ENCODE measurements around the gene IGSF22.
"Not testable (repeated sequence)": the region's sequence is repeated elsewhere in the genome, so short reads cannot be mapped to it uniquely, and the experiment has no call there.

Gene IGSF22

GRCh38 chr11:18709414-18709813 lies 16.6 kb downstream of the IGSF22 start:
- no peak for DNase-seq

DNA sequence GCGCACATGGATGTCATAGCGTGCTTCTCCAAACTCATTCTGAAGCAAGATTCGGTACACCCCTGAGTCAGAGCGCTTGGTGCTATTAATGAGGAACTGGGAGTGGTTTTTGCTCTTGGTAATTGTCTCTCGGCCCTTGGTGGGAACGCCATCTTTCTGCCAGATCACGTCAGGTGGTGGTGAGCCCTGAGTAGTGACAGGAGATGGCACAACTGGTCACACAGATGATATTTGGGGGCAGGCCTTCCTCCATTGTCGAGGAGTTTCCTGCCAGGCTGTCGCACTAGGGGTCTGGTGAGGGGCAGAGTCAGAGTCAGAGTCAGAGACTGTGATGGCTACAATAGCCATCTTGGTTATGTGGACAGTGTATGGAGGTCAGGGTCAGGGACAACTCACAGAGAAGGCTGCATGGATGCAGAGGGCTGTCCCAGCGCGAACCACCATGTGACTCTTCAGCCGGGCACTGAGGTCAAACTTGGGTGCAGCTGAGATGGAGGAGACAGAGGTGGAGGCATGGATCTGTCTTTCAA lies 18.1 kb downstream of the IGSF22 start:
- no peak for DNase-seq

- DNase-seq = peak; percentile 18 to 46
Observed at GRCh38 chr11:18706330-18707243, 19.4 kb downstream of the IGSF22 start.

- DNase-seq = no peak
Observed at GRCh38 chr11:18705651-18706281, 20.2 kb downstream of the IGSF22 start.

GRCh38 chr11:18704698-18705097 lies 21.3 kb downstream of the IGSF22 start:
- no peak for DNase-seq

DNA sequence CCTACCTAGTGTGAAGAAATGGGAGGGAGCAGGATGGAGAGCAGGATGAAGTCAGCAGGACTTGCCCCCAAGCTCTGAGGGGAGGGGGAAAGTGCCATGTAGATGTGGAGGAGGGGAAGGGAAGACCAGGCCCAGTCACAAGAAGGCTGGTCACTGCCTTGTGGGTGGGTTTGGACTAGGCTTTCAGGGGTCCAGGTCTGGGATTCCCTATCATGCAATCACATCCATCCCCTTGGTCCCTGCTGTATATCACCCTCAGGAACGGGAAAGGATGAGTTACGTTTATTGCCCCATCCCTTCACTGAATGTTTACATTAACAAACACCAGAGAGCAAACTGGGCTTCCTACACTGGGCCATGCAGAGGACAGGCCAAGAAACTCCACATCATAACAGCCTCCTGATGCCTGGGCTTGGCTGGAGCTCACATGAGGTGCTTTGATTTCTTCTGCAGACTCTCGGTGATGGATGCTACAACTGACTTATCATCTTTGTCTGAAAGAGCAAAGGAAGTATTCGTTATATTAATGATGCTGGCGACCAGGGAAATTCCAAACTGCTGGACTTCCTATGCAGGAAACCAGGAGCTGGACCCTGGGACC lies 21.8 kb downstream of the IGSF22 start:
- DNase-seq = no peak

DNA sequence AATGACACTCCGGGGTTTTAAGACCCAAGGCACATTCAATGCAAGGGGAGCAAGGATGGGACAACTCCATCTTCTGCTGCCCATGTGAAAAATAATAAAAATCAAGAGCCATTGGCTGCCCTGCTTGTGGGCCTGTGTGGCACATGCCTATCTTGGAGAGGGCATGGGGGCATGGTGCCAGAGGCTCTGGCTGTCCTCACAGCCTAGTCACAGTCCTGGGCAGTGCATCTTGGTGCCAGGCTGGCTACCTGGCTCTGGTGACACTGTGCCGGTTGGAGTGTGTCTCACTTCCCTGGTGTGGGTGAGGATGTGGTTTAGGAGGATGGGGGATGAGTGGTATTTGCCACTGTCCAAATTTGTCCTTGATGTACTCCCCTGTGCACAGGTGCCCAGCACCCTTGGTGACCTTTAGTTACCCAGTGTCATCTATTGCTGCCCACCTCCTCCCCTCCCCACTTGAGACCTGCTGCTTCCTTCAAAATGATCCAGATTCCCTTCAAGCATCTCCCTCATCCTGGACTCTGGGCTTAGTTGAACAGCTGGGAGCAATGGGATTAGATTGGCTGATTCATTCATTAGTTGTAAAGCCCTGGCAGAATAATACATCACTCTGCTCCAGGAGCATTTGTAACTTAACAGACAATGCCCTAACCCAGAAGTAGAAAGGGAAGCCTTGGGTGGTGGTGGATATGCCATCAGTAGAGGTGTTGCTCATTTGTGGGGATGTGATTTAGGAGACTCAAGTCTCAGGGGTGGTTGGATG lies 22.8 kb downstream of the IGSF22 start:
- no peak for DNase-seq

- DNase-seq = no peak
Observed at GRCh38 chr11:18701614-18702216, 24.3 kb downstream of the IGSF22 start.

GRCh38 chr11:18700872-18701271 lies 25.1 kb downstream of the IGSF22 start:
- no peak for DNase-seq

DNA sequence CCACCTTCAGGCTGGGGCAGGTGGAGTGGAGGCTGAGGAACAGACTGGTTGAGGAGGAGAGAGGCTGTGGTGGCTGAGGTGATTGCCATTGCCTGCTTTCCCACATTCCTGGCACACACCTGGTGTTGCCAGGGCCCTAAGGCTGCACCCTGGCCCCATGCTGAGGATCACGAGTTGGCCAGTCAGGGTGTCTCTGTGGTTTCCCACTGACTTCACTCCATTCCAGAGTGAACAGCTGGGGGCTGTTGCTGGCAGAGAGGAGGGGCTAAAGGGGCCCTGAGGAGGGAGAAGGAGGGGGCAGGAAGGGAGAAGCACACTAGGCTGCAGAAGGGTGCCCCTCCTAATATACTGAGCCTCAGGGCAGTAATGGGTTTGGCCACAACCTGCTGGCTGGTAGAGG lies 25.6 kb downstream of the IGSF22 start:
- DNase-seq = no peak

DNA sequence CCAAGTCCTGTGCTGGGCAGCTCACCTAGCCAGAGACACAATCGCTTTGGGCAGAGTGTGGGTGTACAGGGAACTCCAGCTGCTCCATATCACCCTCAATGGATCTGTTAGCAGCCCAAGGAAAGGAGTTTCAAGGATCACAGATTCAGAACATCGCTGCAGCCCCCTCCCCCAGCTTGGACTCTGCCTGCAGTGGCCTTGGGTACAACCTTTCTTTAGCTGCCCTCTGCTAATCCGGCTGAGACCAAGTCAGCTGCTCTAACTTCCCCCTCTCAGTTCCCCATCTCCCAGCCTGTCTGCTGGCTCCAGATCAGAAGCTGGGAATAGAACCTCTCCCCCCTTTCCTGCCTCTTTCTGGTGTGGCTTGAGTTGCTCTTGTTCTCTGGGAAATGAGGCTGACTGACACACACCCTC lies 26.1 kb downstream of the IGSF22 start:
- no peak for DNase-seq

DNA sequence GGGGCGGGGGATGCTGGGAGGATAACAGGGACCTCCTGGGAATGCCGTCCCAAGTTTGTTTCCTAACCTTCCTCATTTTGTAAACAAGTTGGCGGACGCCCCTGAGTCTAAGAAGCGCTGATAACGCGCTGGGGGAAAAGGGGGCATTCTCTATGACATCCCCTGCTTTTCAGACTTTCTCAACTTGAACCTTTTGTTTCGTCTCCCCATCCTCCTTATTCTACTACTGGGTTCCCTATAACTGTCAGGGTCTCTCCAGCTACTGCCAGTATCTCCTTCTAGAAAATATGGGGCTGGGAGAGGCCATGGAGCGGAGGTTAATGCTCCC lies 26.8 kb downstream of the IGSF22 start:
- DNase-seq = no peak

GRCh38 chr11:18698341-18699268 lies 27.4 kb downstream of the IGSF22 start, which contains the start of gene TMEM86A:
Gene TMEM86A (plus strand): TSS chr11:18698779. CDS start chr11:18698887, 108 bp downstream.
- peak; percentile 67 to 78 for DNase-seq

DNA sequence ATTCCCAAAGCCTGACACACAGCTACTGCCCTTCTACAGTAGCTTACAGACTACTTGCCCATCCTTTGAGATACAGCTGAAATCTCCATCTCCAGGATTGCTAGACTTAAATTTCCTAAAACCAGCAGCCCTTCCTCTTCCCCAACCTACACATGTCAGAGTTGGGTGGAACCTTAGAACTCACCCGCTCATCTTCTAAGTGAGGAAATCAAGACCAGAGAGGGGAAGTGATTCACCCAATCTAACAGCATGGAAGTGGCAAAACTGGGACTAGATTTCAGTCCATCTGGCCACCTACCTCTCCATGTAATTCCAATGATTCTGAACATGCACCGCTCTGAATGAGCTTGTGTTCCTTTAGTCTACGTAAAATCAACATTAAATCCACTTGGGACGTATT lies 28.4 kb downstream of the IGSF22 start:
- DNase-seq = no peak

- no peak for DNase-seq
Observed at GRCh38 chr11:18696638-18697225, 29.3 kb downstream of the IGSF22 start.

GRCh38 chr11:18692941-18693760 lies 32.8 kb downstream of the IGSF22 start:
- no peak for DNase-seq

DNA sequence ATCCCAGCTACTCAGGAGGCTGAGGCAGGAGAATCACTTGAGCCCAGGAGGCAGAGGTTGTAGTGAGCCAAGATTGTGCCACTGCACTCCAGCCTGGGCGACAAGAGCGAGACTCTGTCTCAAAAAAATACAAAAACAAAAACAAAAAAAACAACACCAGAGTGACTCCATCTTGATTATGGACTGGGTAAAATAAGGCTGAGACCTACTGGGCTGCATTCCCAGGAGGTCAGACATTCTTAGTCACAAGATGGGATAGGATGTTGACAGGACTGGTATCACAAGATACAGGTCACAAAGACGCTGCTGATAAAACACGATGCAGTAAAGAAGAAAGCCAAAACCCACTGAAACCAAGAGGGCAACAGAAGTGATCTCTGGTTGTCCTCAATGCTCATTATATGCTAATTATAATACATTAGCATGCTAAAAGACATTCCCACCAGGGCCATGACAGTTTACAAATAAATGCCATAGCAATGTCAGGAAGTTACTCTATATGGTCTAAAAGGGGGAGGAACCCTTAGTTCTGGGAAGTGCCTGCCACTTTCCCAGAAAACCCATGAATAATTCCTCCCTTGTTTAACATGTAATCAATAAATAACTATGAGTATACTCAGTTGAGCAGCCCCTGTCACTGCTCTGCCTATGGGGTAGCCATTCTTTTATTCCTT lies 34.4 kb downstream of the IGSF22 start:
- not testable (repeated sequence) for DNase-seq

GRCh38 chr11:18684267-18684666 lies 41.7 kb downstream of the IGSF22 start:
- no peak for DNase-seq

- no peak for DNase-seq
Observed at GRCh38 chr11:18682466-18682865, 43.5 kb downstream of the IGSF22 start.
